Naive thymus-derived CD4-positive, alpha-beta T cell (primary cell): ENCODE data around the gene CDR2. TPM values are rescaled to one million over a fixed set of nuclear protein-coding genes. Genes with fewer than 3 reads are reported as not detected.
"Not testable (repeated sequence)": the region's sequence is repeated elsewhere in the genome, so short reads cannot be mapped to it uniquely, and the experiment has no call there.

Experiments used
- ATAC-seq: fragments of 150-1000 bp; cut with Tn5 transposase; 2 replicates; pipeline ENCODE4 v1.10.0; 2021; ENCODE audit warnings: mild to moderate bottlenecking, moderate library complexity
- CTCF ChIA-PET: fragments of 350-600 bp; sonication (Branson Sonifier 250); formaldehyde crosslinking; loops from one replicate; lab custom pipeline; 2021; ENCODE audit warnings: antibody characterized with exemption; lab: Charles Lee
- POLR2A ChIA-PET: fragments of 350-600 bp; sonication (Branson Sonifier 250); formaldehyde crosslinking; loops from one replicate; lab custom pipeline; 2021; ENCODE audit warnings: antibody characterized with exemption, inconsistent platforms; lab: Charles Lee
- DNase-seq, 9 donors: peaks; one replicate each; pipeline versions ENCODE4 v3.0.0 to v3.0.0-alpha.2; 2020 to 2022; ENCODE audit warnings: mixed read lengths in 1 of 9
- H3K27ac ChIP-seq: one replicate; pipeline ENCODE4 v1.7.0; 2013; ENCODE audit warnings: mild to moderate bottlenecking, low read depth, low read length, moderate library complexity
- H3K27me3 ChIP-seq, 2 donors: one replicate each; pipeline ENCODE4 v1.7.0; 2013; ENCODE audit warnings: low read length in 2 of 2, mild to moderate bottlenecking in 2 of 2, moderate library complexity in 2 of 2; ENCODE audit not compliant: control insufficient read depth in 2 of 2, insufficient read depth in 2 of 2
- H3K36me3 ChIP-seq, 3 experiments: 1 replicate in 2 of 3; 2 replicates in 1 of 3; pipeline ENCODE4 v1.7.0; 2013; ENCODE audit warnings: low read length in 3 of 3, mild to moderate bottlenecking in 3 of 3, moderate library complexity in 1 of 3; ENCODE audit not compliant: insufficient read depth in 3 of 3, control insufficient read depth in 2 of 3
- H3K4me1 ChIP-seq, 2 donors: one replicate each; pipeline ENCODE4 v1.7.0; 2013; ENCODE audit warnings: low read length in 2 of 2, mild to moderate bottlenecking in 2 of 2, moderate library complexity in 1 of 2; ENCODE audit not compliant: control insufficient read depth in 2 of 2, insufficient read depth in 2 of 2
- H3K4me3 ChIP-seq: 2 replicates; pipeline ENCODE4 v1.7.0; 2013; ENCODE audit warnings: mild to moderate bottlenecking, low read length
- H3K9me3 ChIP-seq, 3 experiments: 1 replicate in 2 of 3; 2 replicates in 1 of 3; pipeline ENCODE4 v1.7.0; 2013; ENCODE audit warnings: low read length in 3 of 3; ENCODE audit not compliant: control insufficient read depth in 2 of 3
- H3K27ac Mint-ChIP-seq, 9 donors: one replicate each; pipeline ENCODE4 v1.8.0; 2020 to 2022; ENCODE audit warnings: mixed read lengths in 9 of 9, mild to moderate bottlenecking in 8 of 9, moderate library complexity in 5 of 9, inconsistent platforms in 2 of 9
- H3K27me3 Mint-ChIP-seq, 5 donors: one replicate each; pipeline ENCODE4 v1.8.0; 2021 to 2022; ENCODE audit warnings: mixed read lengths in 5 of 5, mild to moderate bottlenecking in 1 of 5
- H3K36me3 Mint-ChIP-seq, 5 donors: one replicate each; pipeline ENCODE4 v1.8.0; 2020 to 2022; ENCODE audit warnings: mixed read lengths in 5 of 5, mild to moderate bottlenecking in 3 of 5, inconsistent platforms in 1 of 5
- H3K4me1 Mint-ChIP-seq, 7 donors: one replicate each; pipeline ENCODE4 v1.8.0; 2020 to 2022; ENCODE audit warnings: mixed read lengths in 7 of 7, mild to moderate bottlenecking in 3 of 7, inconsistent platforms in 1 of 7
- H3K4me3 Mint-ChIP-seq, 10 donors: one replicate each; pipeline ENCODE4 v1.8.0; 2020 to 2022; ENCODE audit warnings: mild to moderate bottlenecking in 10 of 10, mixed read lengths in 10 of 10, moderate library complexity in 6 of 10, inconsistent platforms in 2 of 10
- H3K9me3 Mint-ChIP-seq, 11 donors: one replicate each; pipeline ENCODE4 v1.8.0; 2020 to 2022; ENCODE audit warnings: mixed read lengths in 11 of 11, mild to moderate bottlenecking in 4 of 11, inconsistent platforms in 1 of 11, moderate library complexity in 1 of 11
- intact Hi-C, 2 donors: fragments of 100-400 bp; cut with micrococcal nuclease; formaldehyde crosslinking; loops; one replicate each; pipeline ENCODE4 v1.15.1; 2023
- polyA plus RNA-seq, 2 donors: library from polyadenylated mRNA; unstranded; fragments of 300-500 nt; fragmentation: Illumina TruSeq; gene quantifications; one replicate each; pipeline ENCODE4 v1.2.3, GENCODE V29; 2021
- total RNA-seq, 6 experiments: library from RNA in 5 of 6; stranded (reverse) in 5 of 6; gene quantifications; 1 replicate in 5 of 6; 2 replicates in 1 of 6; pipeline ENCODE4 v1.2.3 and lab custom pipeline; 2021 to 2026

Gene CDR2
- total and polyA plus RNA-seq, 7 experiments from 2014 or later: 28.7 to 115 (median 66.0) TPM

DNA sequence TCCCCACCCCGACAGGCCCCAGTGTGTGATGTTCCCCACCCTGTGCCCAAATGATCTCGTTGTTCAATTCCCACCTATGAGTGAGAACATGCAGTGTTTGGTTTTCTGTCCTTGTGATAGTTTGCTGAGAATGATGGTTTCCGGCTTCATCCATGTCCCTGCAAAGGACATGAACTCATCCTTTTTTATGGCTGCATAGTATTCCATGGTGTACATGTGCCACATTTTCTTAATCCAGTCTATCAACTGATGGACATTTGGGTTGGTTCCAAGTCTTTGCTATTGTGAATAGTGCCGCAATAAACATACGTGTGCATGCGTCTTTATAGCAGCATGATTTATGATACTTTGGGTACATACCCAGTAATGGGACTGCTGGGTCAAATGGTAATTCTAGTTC, 23.4 kb downstream of the CDR2 start:
- H3K9me3 ChIP-seq, H3K4me3 ChIP-seq, ATAC-seq, H3K27ac ChIP-seq, DNase-seq, H3K9me3 Mint-ChIP-seq, H3K27me3 ChIP-seq, H3K27me3 Mint-ChIP-seq, H3K4me3 Mint-ChIP-seq: not testable (repeated sequence)
- ChIA-PET CTCF (interaction anchor here (2.0 kb wide), 1 partner anchor 30 kb away, joined by 4 read pairs; no protein-coding TSS in a partner anchor), POLR2A (interaction anchor here (4.9 kb wide), 1 partner anchor 18 kb away, joined by 29 read pairs; no protein-coding TSS in a partner anchor)
- peaks cover 20 to 56% (median 51%) of the 10 kb centered on the region in 7 donors for H3K4me1 Mint-ChIP-seq
- peaks cover 26 to 34% of the 10 kb centered on the region in 2 donors for H3K4me1 ChIP-seq
- H3K27ac Mint-ChIP-seq: peak overlapping the region in 3 of 9 donors; percentile 26 to 82 (median 66)
- peaks cover 0 to 43% (median 32%) of the 10 kb centered on the region in 3 experiments for H3K36me3 ChIP-seq
- intact Hi-C loops: loop anchor here in 1 of 2 donors (10.0 kb wide), 1 partner anchor 1446 kb away; the partner anchor contains the start of genes DCUN1D3 and LYRM1
- peaks cover 21 to 59% (median 43%) of the 10 kb centered on the region in 5 donors for H3K36me3 Mint-ChIP-seq

DNA sequence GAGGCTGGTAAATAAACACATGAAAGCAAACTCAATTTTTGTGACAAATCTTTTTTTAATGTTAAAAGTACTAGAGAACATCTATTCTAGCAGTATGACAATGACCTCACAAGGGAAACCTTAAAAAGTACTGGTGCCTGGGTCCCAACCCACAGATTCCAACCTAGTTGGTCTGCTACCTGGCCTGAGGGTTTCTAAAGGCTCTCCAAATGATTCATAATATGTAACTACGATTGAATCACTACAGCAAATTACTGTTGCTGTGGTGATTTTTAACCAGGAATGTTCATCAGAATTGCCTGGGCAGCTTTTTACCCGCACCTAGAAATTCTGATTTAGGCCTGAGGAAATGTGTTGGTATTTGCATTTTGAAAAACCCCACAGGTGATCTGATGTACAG, 26.1 kb downstream of the CDR2 start:
- Mint-ChIP-seq H3K4me3 (no peak overlapping the region), H3K4me1 (peaks cover 5 to 35% (median 23%) of the 10 kb centered on the region in 7 donors), H3K36me3 (peaks cover 21 to 70% (median 46%) of the 10 kb centered on the region in 5 donors), H3K27ac (peak overlapping the region in 2 of 9 donors; percentile 20 to 28), H3K27me3 (no peaks in the 10 kb centered on the region), H3K9me3 (peaks cover 0 to 2% (median 0%) of the 10 kb centered on the region in 11 donors)
- Histone ChIP-seq H3K9me3 (no peaks in the 10 kb centered on the region), H3K36me3 (peaks cover 0 to 52% (median 32%) of the 10 kb centered on the region in 3 experiments), H3K4me1 (peaks cover 5 to 9% of the 10 kb centered on the region in 2 donors), H3K27ac (no peak overlapping the region), H3K27me3 (no peaks in the 10 kb centered on the region), H3K4me3 (no peak overlapping the region)
- no peak for ATAC-seq
- CTCF ChIA-PET: no interaction called here
- intact Hi-C loops: no loop called here
- no peak for DNase-seq
- POLR2A ChIA-PET: interaction anchor here (1.6 kb wide), 1 partner anchor 9 kb away, joined by 5 read pairs; no protein-coding TSS in a partner anchor

DNA sequence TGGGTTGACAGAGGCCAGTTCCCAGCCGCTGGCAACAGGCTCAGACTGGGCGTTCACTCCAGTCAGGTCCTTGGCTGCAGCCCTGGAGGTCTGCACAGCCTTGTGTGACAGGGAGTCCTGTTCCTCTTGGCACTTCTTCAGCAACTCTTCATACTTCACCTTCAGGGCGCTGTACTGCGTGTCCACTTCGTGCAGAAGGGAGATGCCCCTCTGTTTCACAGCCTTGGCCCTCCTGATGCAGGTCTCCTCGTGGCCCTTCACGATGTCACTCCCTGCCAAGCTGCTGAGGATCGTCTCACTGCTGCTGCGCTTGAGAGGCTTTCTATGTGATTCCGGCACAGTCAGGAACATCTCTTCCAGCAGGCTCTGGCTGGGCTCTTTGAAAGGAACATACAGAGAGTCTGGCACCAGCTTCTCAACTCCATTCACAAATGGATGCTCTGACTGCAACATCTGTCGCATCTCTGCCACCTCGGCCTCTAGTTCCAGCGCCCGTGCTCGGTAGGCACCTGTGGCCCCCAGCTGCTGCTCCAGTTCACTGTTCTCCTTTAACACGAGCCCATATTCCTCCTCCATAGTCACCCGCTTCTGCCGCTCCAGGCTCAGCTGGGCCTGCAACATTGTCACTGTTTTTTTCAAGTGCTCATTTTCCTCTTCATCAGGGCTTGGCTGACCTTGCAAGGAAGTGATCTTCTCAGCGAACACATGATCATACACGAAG, 27.2 kb downstream of the CDR2 start:
- POLR2A ChIA-PET: interaction anchor here (0.5 to 1.7 kb wide), 4 partner anchors 10 to 100 kb away, joined by 3 to 5 read pairs (median 4); no protein-coding TSS in a partner anchor
- Mint-ChIP-seq H3K27me3 (no peaks in the 10 kb centered on the region), H3K4me1 (peaks cover 3 to 32% (median 24%) of the 10 kb centered on the region in 7 donors), H3K36me3 (peaks cover 21 to 73% (median 51%) of the 10 kb centered on the region in 5 donors), H3K27ac (peak overlapping the region; percentile 4 to 86 (median 69)), H3K4me3 (no peak overlapping the region), H3K9me3 (peaks cover 0 to 2% (median 0%) of the 10 kb centered on the region in 11 donors)
- Histone ChIP-seq H3K27ac (no peak overlapping the region), H3K4me1 (no peaks in the 10 kb centered on the region), H3K4me3 (no peak overlapping the region), H3K27me3 (no peaks in the 10 kb centered on the region), H3K9me3 (no peaks in the 10 kb centered on the region), H3K36me3 (peaks cover 0 to 47% (median 32%) of the 10 kb centered on the region in 3 experiments)
- ATAC-seq (no peak), DNase-seq (no peak)
- intact Hi-C loops: no loop called here
- CTCF ChIA-PET: interaction anchor here (0.6 kb wide), 1 partner anchor 16 kb away, joined by 3 read pairs; no protein-coding TSS in a partner anchor

DNA sequence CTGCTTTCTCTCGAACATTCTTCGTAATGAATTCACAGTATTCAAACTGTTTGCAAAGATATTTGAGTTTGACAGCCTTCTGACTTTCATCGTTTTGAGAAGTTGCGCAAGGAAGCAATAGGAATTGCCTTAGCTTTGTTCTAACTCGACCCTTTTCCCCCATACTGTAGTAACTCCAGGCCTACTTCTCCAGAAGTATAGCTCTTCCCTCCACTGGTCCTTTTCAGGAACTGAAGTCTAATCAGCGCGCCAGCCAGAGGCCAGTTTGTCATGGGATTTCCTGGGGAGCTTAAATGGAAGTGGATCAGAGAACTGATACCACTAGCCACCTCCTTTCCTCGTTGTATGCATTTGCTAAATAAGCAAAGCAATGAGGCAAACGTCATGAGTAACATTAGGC, 27.9 kb downstream of the CDR2 start:
- no peak overlapping the region for H3K27ac ChIP-seq
- H3K4me3 Mint-ChIP-seq: no peak overlapping the region
- no peaks in the 10 kb centered on the region for H3K27me3 ChIP-seq
- H3K9me3 Mint-ChIP-seq: peaks cover 0 to 8% (median 2%) of the 10 kb centered on the region in 11 donors
- peaks cover 0 to 47% (median 32%) of the 10 kb centered on the region in 3 experiments for H3K36me3 ChIP-seq
- no peak for ATAC-seq
- peaks cover 21 to 73% (median 52%) of the 10 kb centered on the region in 5 donors for H3K36me3 Mint-ChIP-seq
- POLR2A ChIA-PET: interaction anchor here (0.6 to 2.1 kb wide), 6 partner anchors 11 to 30 kb away, joined by 3 to 10 read pairs (median 4); no protein-coding TSS in a partner anchor
- H3K27ac Mint-ChIP-seq: peak overlapping the region in 8 of 9 donors; percentile 1 to 86 (median 66)
- H3K27me3 Mint-ChIP-seq: no peaks in the 10 kb centered on the region
- DNase-seq: no peak
- H3K4me1 Mint-ChIP-seq: peaks cover 3 to 29% (median 24%) of the 10 kb centered on the region in 7 donors
- no peaks in the 10 kb centered on the region for H3K4me1 ChIP-seq
- no peak overlapping the region for H3K4me3 ChIP-seq
- intact Hi-C loops: no loop called here
- CTCF ChIA-PET: no interaction called here
- H3K9me3 ChIP-seq: peaks cover 0 to under 1% (median 0%) of the 10 kb centered on the region in 3 experiments

DNA sequence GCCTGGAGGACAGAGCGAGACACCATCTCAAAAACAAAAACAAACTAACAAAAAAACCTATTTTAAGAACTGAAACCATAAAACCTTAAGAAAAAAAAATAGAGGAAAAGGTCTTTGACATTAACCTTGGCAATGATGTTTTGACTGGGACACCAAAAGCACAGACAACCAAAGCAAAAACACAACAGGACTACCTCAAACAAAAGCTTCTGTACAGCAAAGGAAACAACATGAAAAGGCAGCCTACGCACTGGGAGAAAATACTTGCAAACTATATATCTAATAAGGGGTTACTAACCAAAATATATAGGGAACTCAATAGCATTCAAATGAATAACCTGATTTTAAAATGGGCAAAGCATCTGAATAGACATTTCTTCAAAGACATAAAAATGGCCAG, 32.3 kb downstream of the CDR2 start:
- no peaks in the 10 kb centered on the region for H3K27me3 Mint-ChIP-seq
- H3K9me3 ChIP-seq: peaks cover 0 to 21% (median 2%) of the 10 kb centered on the region in 3 experiments
- CTCF ChIA-PET: interaction anchor here (1.0 kb wide), 1 partner anchor 21 kb away, joined by 3 read pairs; no protein-coding TSS in a partner anchor
- POLR2A ChIA-PET: interaction anchor here (1.6 kb wide), 1 partner anchor 31 kb away, joined by 6 read pairs; no protein-coding TSS in a partner anchor
- intact Hi-C loops: loop anchor here in 1 of 2 donors (5.0 kb wide), 1 partner anchor 60 kb away; no protein-coding TSS in a partner anchor
- ATAC-seq (no peak), DNase-seq (peak in 3 of 9 donors; percentile 21 to 39 (median 27))
- peaks cover 5 to 50% (median 16%) of the 10 kb centered on the region in 11 donors for H3K9me3 Mint-ChIP-seq
- peaks cover 0 to 25% (median 8%) of the 10 kb centered on the region in 3 experiments for H3K36me3 ChIP-seq
- no peak overlapping the region for H3K27ac ChIP-seq
- H3K27ac Mint-ChIP-seq: peak overlapping the region in 8 of 9 donors; percentile 0 to 77 (median 30)
- H3K4me1 Mint-ChIP-seq: peaks cover 2 to 30% (median 26%) of the 10 kb centered on the region in 7 donors
- H3K4me1 ChIP-seq: no peaks in the 10 kb centered on the region
- peak overlapping the region in 2 of 10 donors; percentile 1 to 12 for H3K4me3 Mint-ChIP-seq
- H3K4me3 ChIP-seq: no peak overlapping the region
- peaks cover 24 to 80% (median 68%) of the 10 kb centered on the region in 5 donors for H3K36me3 Mint-ChIP-seq
- no peaks in the 10 kb centered on the region for H3K27me3 ChIP-seq

DNA sequence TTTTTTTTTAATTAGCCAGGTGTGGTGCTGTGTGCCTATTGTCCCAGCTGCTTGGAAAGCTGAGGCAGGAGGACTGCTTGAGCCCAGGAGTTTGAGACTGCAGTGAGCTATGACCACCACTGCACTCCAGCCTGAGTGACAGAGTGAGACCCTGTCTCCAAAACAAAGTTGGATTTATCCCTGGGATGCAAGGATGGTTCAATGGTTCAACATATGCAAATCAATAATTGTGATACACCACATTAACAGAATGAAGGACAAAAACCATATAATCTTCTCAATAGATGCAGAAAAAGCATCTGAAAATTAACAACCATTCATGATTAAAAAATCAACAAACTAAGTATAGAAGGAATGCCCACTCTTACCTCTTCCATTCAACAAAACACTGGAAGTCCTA, 33.5 kb downstream of the CDR2 start:
- Mint-ChIP-seq H3K4me1 (peaks cover 2 to 25% (median 22%) of the 10 kb centered on the region in 7 donors), H3K9me3 (peaks cover 11 to 62% (median 25%) of the 10 kb centered on the region in 11 donors), H3K36me3 (peaks cover 28 to 83% (median 70%) of the 10 kb centered on the region in 5 donors), H3K27me3 (no peaks in the 10 kb centered on the region), H3K27ac (peak overlapping the region in 4 of 9 donors; percentile 0 to 59 (median 34)), H3K4me3 (no peak overlapping the region)
- Histone ChIP-seq H3K27ac (no peak overlapping the region), H3K9me3 (peaks cover 0 to 33% (median 7%) of the 10 kb centered on the region in 3 experiments), H3K27me3 (no peaks in the 10 kb centered on the region), H3K4me1 (no peaks in the 10 kb centered on the region), H3K4me3 (no peak overlapping the region), H3K36me3 (peaks cover 0 to 19% (median 8%) of the 10 kb centered on the region in 3 experiments)
- intact Hi-C loops: loop anchor here in 1 of 2 donors (5.0 kb wide), 1 partner anchor 61 kb away; no protein-coding TSS in a partner anchor
- POLR2A ChIA-PET: interaction anchor here (0.6 kb wide), 1 partner anchor 12 kb away, joined by 3 read pairs; no protein-coding TSS in a partner anchor
- no peak for DNase-seq
- no peak for ATAC-seq
- CTCF ChIA-PET: no interaction called here
